ENCODE data around the gene POU4F1. TPM values are rescaled to one million over a fixed set of nuclear protein-coding genes. Genes with fewer than 3 reads are reported as not detected.
"Not testable (repeated sequence)": the region's sequence is repeated elsewhere in the genome, so short reads cannot be mapped to it uniquely, and the experiment has no call there.

POU4F1 gene
- total and polyA plus RNA-seq, 2 of the 13 experiments (the other 11 are each of a cell fraction or from before 2014, with no cell fraction given), result 1.0 to 1.1 TPM

- TF ChIP-seq SNAPC4 (CRISPR knock-in tag; IDR thresholded peaks at IDR 0.05) (0 out of 2 replicates have a peak, but pooled peaks have one; percentile 45), POGZ (CRISPR knock-in tag; IDR thresholded peaks at IDR 0.05) (peak; percentile 43), ZFY (CRISPR knock-in tag; IDR thresholded peaks at IDR 0.05) (peak; percentile 29; the same call in 1 of the 2 replicates), MIXL1 (CRISPR knock-in tag; IDR thresholded peaks at IDR 0.05) (peak; percentile 45; the same call in 1 of the 2 replicates), HDAC1 (CRISPR knock-in tag; IDR thresholded peaks at IDR 0.05) (peak; percentile 48; the same call in 1 of the 2 replicates), TFE3 (CRISPR knock-in tag; IDR thresholded peaks at IDR 0.05) (peak; percentile 36; the same call in 1 of the 2 replicates), SOX6 (CRISPR knock-in tag; IDR thresholded peaks at IDR 0.05) (peak; percentile 42; the same call in 1 of the 2 replicates), YEATS4 (CRISPR knock-in tag; IDR thresholded peaks at IDR 0.05; ENCODE audit: borderline replicate concordance) (0 out of 2 replicates have a peak, but pooled peaks have one; percentile 13), TEAD3 (CRISPR knock-in tag; optimal IDR thresholded peaks at IDR 0.05; ENCODE audit: borderline replicate concordance) (peak; percentile 58), SOX5 (CRISPR knock-in tag; IDR thresholded peaks at IDR 0.05; ENCODE audit: borderline replicate concordance) (peak; percentile 41; the same call in 1 of the 2 replicates), PPARG (CRISPR knock-in tag; conservative IDR thresholded peaks at IDR 0.05) (peak; percentile 87), HMGXB4 (CRISPR knock-in tag; IDR thresholded peaks at IDR 0.05; ENCODE audit: borderline replicate concordance in 1 of 2, low read depth in 1 of 2) (0 out of 4 replicates have a peak, but pooled peaks of 1 of the 2 experiments have one; percentile 21), RXRB (CRISPR knock-in tag; IDR thresholded peaks at IDR 0.05; ENCODE audit: borderline replicate concordance) (peak; percentile 84), IRF9 (CRISPR knock-in tag; IDR thresholded peaks at IDR 0.05; ENCODE audit: borderline replicate concordance) (peak; percentile 55; the same call in 1 of the 2 replicates), ONECUT2 (CRISPR knock-in tag; IDR thresholded peaks at IDR 0.05) (peak; percentile 51; the same call in 1 of the 2 replicates), TBX2 (CRISPR knock-in tag; IDR thresholded peaks at IDR 0.05; ENCODE audit: borderline replicate concordance) (peak; percentile 53; the same call in 1 of the 2 replicates), MED1 (CRISPR knock-in tag; IDR thresholded peaks at IDR 0.05) (peak; percentile 85)
- TF ChIP-seq SOX6 (IDR thresholded peaks at IDR 0.05), result not testable (repeated sequence)
Measured at GRCh38 chr13:78647109-78647678, 43.8 kb upstream of the POU4F1 start (continued).
